Activated CD8-positive, alpha-beta T cell treated with anti-CD3 and anti-CD28 coated beads for 36 hours (primary cell): ENCODE data around the gene MEMO1. TPM values are rescaled to one million over a fixed set of nuclear protein-coding genes. Genes with fewer than 3 reads are reported as not detected.

Source experiments
- ATAC-seq: fragments of 200-7000 bp; cut with Tn5 transposase; one replicate; pipeline ENCODE4 v1.10.0; 2021; ENCODE audit warnings: mild to moderate bottlenecking, moderate library complexity
- CTCF ChIA-PET: fragments of 350-600 bp; sonication (Branson Sonifier 250); formaldehyde crosslinking; loops from one replicate; lab custom pipeline; 2021; ENCODE audit warnings: antibody characterized with exemption; lab: Charles Lee
- POLR2A ChIA-PET: fragments of 350-600 bp; sonication (Branson Sonifier 250); formaldehyde crosslinking; loops from one replicate; lab custom pipeline; 2021; ENCODE audit warnings: antibody characterized with exemption; lab: Charles Lee
- DNase-seq: peaks from one replicate; pipeline ENCODE4 v3.0.0-alpha.2; 2020
- H3K27ac Mint-ChIP-seq: one replicate; pipeline ENCODE4 v1.8.0; 2021; ENCODE audit warnings: mild to moderate bottlenecking, mixed read lengths
- H3K27me3 Mint-ChIP-seq: one replicate; pipeline ENCODE4 v1.8.0; 2021; ENCODE audit warnings: mixed read lengths
- H3K36me3 Mint-ChIP-seq: one replicate; pipeline ENCODE4 v1.8.0; 2021; ENCODE audit warnings: low read depth, mixed read lengths
- H3K4me1 Mint-ChIP-seq: one replicate; pipeline ENCODE4 v1.8.0; 2021; ENCODE audit warnings: low read depth, mixed read lengths
- H3K4me3 Mint-ChIP-seq: one replicate; pipeline ENCODE4 v1.8.0; 2021; ENCODE audit warnings: mild to moderate bottlenecking, moderate library complexity, mixed read lengths
- H3K9me3 Mint-ChIP-seq: one replicate; pipeline ENCODE4 v1.8.0; 2021; ENCODE audit warnings: mixed read lengths
- CTCF ChIP-seq: fragments of 200-600 bp; IDR thresholded peaks from one replicate; pipeline ENCODE4 v1.8.0; 2022; ENCODE audit warnings: antibody characterized with exemption, mild to moderate bottlenecking
- intact Hi-C: fragments of 100-400 bp; cut with micrococcal nuclease; formaldehyde crosslinking; loops from one replicate; pipeline ENCODE4 v1.10.0; 2022
- total RNA-seq, 2 experiments: library from RNA; stranded (reverse); gene quantifications; one replicate each; pipeline ENCODE4 v1.2.3, GENCODE V29; 2021

Gene MEMO1
- total RNA-seq, 2 experiments from 2014 or later: 46.5 to 46.9 TPM

GRCh38 chr2:31932589-31932988, 78.2 kb downstream of the MEMO1 start:
- Mint-ChIP-seq H3K36me3 (peaks cover 7% of the 10 kb centered on the region), H3K4me1 (peaks cover 9% of the 10 kb centered on the region), H3K27ac (no peak overlapping the region), H3K27me3 (no peaks in the 10 kb centered on the region), H3K9me3 (no peaks in the 10 kb centered on the region), H3K4me3 (no peak overlapping the region)
- DNase-seq (no peak), ATAC-seq (no peak)
- TF ChIP-seq CTCF: no peak
- intact Hi-C loops: no loop called here
- ChIA-PET POLR2A (no interaction called here), CTCF (no interaction called here)

GRCh38 chr2:31931916-31932315, 78.9 kb downstream of the MEMO1 start:
- CTCF ChIA-PET: interaction anchor here (0.7 kb wide), 1 partner anchor 44 kb away, joined by 3 read pairs; no protein-coding TSS in a partner anchor

GRCh38 chr2:31925517-31925916, 85.3 kb downstream of the MEMO1 start:
- Mint-ChIP-seq H3K27me3 (no peaks in the 10 kb centered on the region), H3K27ac (no peak overlapping the region), H3K9me3 (no peaks in the 10 kb centered on the region), H3K4me1 (peaks cover 6% of the 10 kb centered on the region), H3K4me3 (no peak overlapping the region), H3K36me3 (peaks cover 12% of the 10 kb centered on the region)
- ATAC-seq (no peak), DNase-seq (no peak)
- POLR2A ChIA-PET: no interaction called here
- TF ChIP-seq CTCF: no peak
- CTCF ChIA-PET: no interaction called here
- intact Hi-C loops: no loop called here

More at GRCh38 chr2:31931916-31932315, 78.9 kb downstream of the MEMO1 start:
- POLR2A ChIA-PET: no interaction called here
- ATAC-seq (no peak), DNase-seq (no peak)
- no peak overlapping the region for H3K4me3 Mint-ChIP-seq
- no peaks in the 10 kb centered on the region for H3K27me3 Mint-ChIP-seq
- peaks cover 7% of the 10 kb centered on the region for H3K36me3 Mint-ChIP-seq
- no peak overlapping the region for H3K27ac Mint-ChIP-seq
- intact Hi-C loops: no loop called here
- H3K9me3 Mint-ChIP-seq: no peaks in the 10 kb centered on the region
- TF ChIP-seq CTCF: no peak
- peaks cover 9% of the 10 kb centered on the region for H3K4me1 Mint-ChIP-seq

GRCh38 chr2:31923662-31924061, 87.1 kb downstream of the MEMO1 start:
- intact Hi-C loops: no loop called here
- no peak for TF ChIP-seq CTCF
- ChIA-PET POLR2A (no interaction called here), CTCF (no interaction called here)
- Mint-ChIP-seq H3K27me3 (no peaks in the 10 kb centered on the region), H3K9me3 (no peaks in the 10 kb centered on the region), H3K27ac (no peak overlapping the region), H3K4me3 (no peak overlapping the region), H3K4me1 (peaks cover 6% of the 10 kb centered on the region), H3K36me3 (peaks cover 18% of the 10 kb centered on the region)
- no peak for ATAC-seq
- no peak for DNase-seq

- ChIA-PET CTCF (interaction anchor here (1.0 kb wide), 1 partner anchor 38 kb away, joined by 3 read pairs; no protein-coding TSS in a partner anchor), POLR2A (no interaction called here)
- Mint-ChIP-seq H3K27me3 (no peaks in the 10 kb centered on the region), H3K4me1 (peaks cover 6% of the 10 kb centered on the region), H3K9me3 (no peaks in the 10 kb centered on the region), H3K36me3 (peaks cover 18% of the 10 kb centered on the region), H3K4me3 (no peak overlapping the region), H3K27ac (no peak overlapping the region)
- intact Hi-C loops: no loop called here
- DNase-seq (no peak), ATAC-seq (no peak)
- TF ChIP-seq CTCF: no peak
These were observed 88.0 kb downstream of the MEMO1 start for GRCh38 chr2:31922542-31923408.
